Endothelial cell of umbilical vein (primary cell): Measurements from ENCODE around the gene NAV2. TPM values are rescaled to one million over a fixed set of nuclear protein-coding genes. Genes with fewer than 3 reads are reported as not detected.

Experiments
- BruUV-seq: library from RNA; stranded (reverse); fragments of 400-500 nt; replicated peaks from 2 replicates; lab custom pipeline; 2021; lab: Mats Ljungman, UMichigan
- CTCF ChIA-PET: fragments of 300-600, 350-600 bp; sonication (Branson Sonifier 250); formaldehyde crosslinking; loops from one replicate; lab custom pipeline; 2021; ENCODE audit warnings: antibody characterized with exemption, inconsistent platforms; lab: Charles Lee
- POLR2A ChIA-PET: fragments of 300-600, 350-600 bp; sonication (Branson Sonifier 250); formaldehyde crosslinking; loops from one replicate; lab custom pipeline; 2021; ENCODE audit warnings: antibody characterized with exemption, inconsistent platforms; lab: Charles Lee
- DNase-seq: peaks from one replicate; pipeline ENCODE4 v3.0.0-alpha.2; 2011; ENCODE audit warnings: low read depth, low spot score
- FAIRE-seq: peaks from 2 replicates; lab custom pipeline; 2011; peaks lifted over from hg19 to GRCh38; lab: Jason Lieb, UNC
- H2AFZ ChIP-seq: 2 replicates; pipeline ENCODE4 v1.6.0; 2012; ENCODE audit warnings: low read depth, low read length, control low read depth, inconsistent platforms
- H3K27ac ChIP-seq: 2 replicates; pipeline ENCODE4 v1.5.1; 2011; ENCODE audit warnings: low read depth, mild to moderate bottlenecking, control low read depth, low read length, moderate library complexity; ENCODE audit not compliant: insufficient read depth
- H3K27me3 ChIP-seq, 2 experiments: 2 replicates each; pipeline versions ENCODE4 v1.6.0 to v1.6.1; 2011; ENCODE audit warnings: low read length in 2 of 2, mixed read lengths in 1 of 2; ENCODE audit not compliant: control insufficient read depth in 2 of 2, insufficient read depth in 2 of 2
- H3K36me3 ChIP-seq, 2 experiments: 2 replicates in 1 of 2; 3 replicates in 1 of 2; pipeline ENCODE4 v1.5.1; 2011; ENCODE audit warnings: low read length in 2 of 2, mild to moderate bottlenecking in 1 of 2, moderate library complexity in 1 of 2; ENCODE audit not compliant: control insufficient read depth in 2 of 2, insufficient read depth in 2 of 2; ENCODE audit errors: extremely low read depth in 1 of 2
- H3K4me1 ChIP-seq: 3 replicates; pipeline ENCODE4 v1.5.1; 2011; ENCODE audit warnings: mild to moderate bottlenecking, low read length; ENCODE audit not compliant: control insufficient read depth, insufficient read depth; ENCODE audit errors: extremely low read depth
- H3K4me2 ChIP-seq: 2 replicates; pipeline ENCODE4 v1.6.1; 2011; ENCODE audit warnings: low read length, control low read depth, mixed read lengths; ENCODE audit not compliant: insufficient read depth
- H3K4me3 ChIP-seq, 3 experiments: fragments of 200-600 bp in 1 of 3; sonication (generic), shearing (Covaris generic) in 1 of 3; replicated peaks in 1 of 3; 2 replicates each; pipeline ENCODE4 v1.5.1; 2011 to 2016; ENCODE audit warnings: control low read depth in 3 of 3, low read length in 3 of 3, mild to moderate bottlenecking in 2 of 3, inconsistent platforms in 1 of 3, low read depth in 1 of 3, moderate library complexity in 1 of 3; ENCODE audit not compliant: insufficient read depth in 1 of 3
- H3K79me2 ChIP-seq: 2 replicates; pipeline ENCODE4 v1.6.0; 2012; ENCODE audit warnings: low read length, inconsistent platforms; ENCODE audit not compliant: control insufficient read depth, insufficient read depth
- H3K9ac ChIP-seq: replicated peaks from 2 replicates; pipeline ENCODE3; 2011; ENCODE audit warnings: low read length, control low read depth; ENCODE audit not compliant: insufficient read depth; ENCODE audit errors: extremely low read depth
- H3K9me1 ChIP-seq: replicated peaks from 3 replicates; pipeline ENCODE4 v1.6.0; 2011; ENCODE audit warnings: mild to moderate bottlenecking, low read length; ENCODE audit not compliant: control insufficient read depth, insufficient read depth; ENCODE audit errors: extremely low read depth
- H3K9me3 ChIP-seq: replicated peaks from 2 replicates; pipeline ENCODE4 v1.5.1; 2012; ENCODE audit warnings: low read length, inconsistent platforms; ENCODE audit not compliant: control insufficient read depth, insufficient read depth
- H4K20me1 ChIP-seq: replicated peaks from 2 replicates; pipeline ENCODE3; 2011; ENCODE audit warnings: mild to moderate bottlenecking, low read length; ENCODE audit not compliant: control insufficient read depth, insufficient read depth; ENCODE audit errors: extremely low read depth
- EZH2 ChIP-seq: IDR thresholded peaks from 2 replicates; pipeline ENCODE4 v1.6.1; 2012; ENCODE audit warnings: borderline replicate concordance, low read depth, mild to moderate bottlenecking, moderate library complexity, low read length, inconsistent platforms; ENCODE audit not compliant: severe bottlenecking
- FOS ChIP-seq: IDR thresholded peaks from 2 replicates; pipeline ENCODE4 v1.6.1; 2011; ENCODE audit warnings: mild to moderate bottlenecking, low read length, moderate library complexity, borderline replicate concordance; ENCODE audit not compliant: insufficient read depth
- GATA2 ChIP-seq: IDR thresholded peaks from 2 replicates; pipeline ENCODE4 v1.7.0; 2011; ENCODE audit warnings: low read depth, mild to moderate bottlenecking, moderate library complexity, mixed read lengths, low read length; ENCODE audit not compliant: insufficient read length, insufficient read depth
- JUN ChIP-seq: IDR thresholded peaks from 2 replicates; pipeline ENCODE4 v1.6.1; 2011; ENCODE audit warnings: borderline replicate concordance, low read depth; ENCODE audit not compliant: insufficient read length, insufficient read depth
- MAX ChIP-seq: IDR thresholded peaks from 2 replicates; pipeline ENCODE4 v1.6.1; 2011; ENCODE audit not compliant: insufficient read depth, insufficient read length
- MYC ChIP-seq: IDR thresholded peaks from one replicate; pipeline ENCODE4 v1.6.1; 2011; ENCODE audit warnings: mild to moderate bottlenecking, low read depth, low read length
- POLR2A ChIP-seq: IDR thresholded peaks from 2 replicates; pipeline ENCODE4 v1.6.1; 2012; ENCODE audit warnings: low read depth, mild to moderate bottlenecking, control low read depth, low read length
- POLR2AphosphoS5 ChIP-seq: IDR thresholded peaks from 2 replicates; pipeline ENCODE4 v1.6.1; 2012; ENCODE audit warnings: low read depth, mild to moderate bottlenecking, control low read depth, low read length, moderate library complexity; ENCODE audit not compliant: insufficient read depth
- dilution Hi-C: fragments of 300-500 bp; cut with MboI; formaldehyde crosslinking; loops from one replicate; pipeline ENCODE4 v1.15.0; 2019; ENCODE audit warnings: low sequenced_read_pairs; ENCODE audit not compliant: extremely low pct_ligation_motif_present
- intact Hi-C: fragments of 100-400 bp; cut with micrococcal nuclease; formaldehyde crosslinking; loops from one replicate; pipeline ENCODE4 v1.10.0; 2022
- polyA plus RNA-seq, 4 experiments: library from polyadenylated mRNA; depleted of rRNA in 3 of 4; stranded (reverse) in 3 of 4; unstranded in 1 of 4; fragments of >200 nt; gene quantifications; 2 replicates each; pipeline versions ENCODE4 v1.2.1 to v1.2.3, GENCODE V29; 2011 to 2012; ENCODE audit warnings: missing spikeins in 1 of 4
- total RNA-seq: library from RNA; stranded (reverse); gene quantifications from 2 replicates; pipeline ENCODE4 v1.2.3, GENCODE V29; 2021
- TF ChIP-seq, protein P1 (sequence below), 2 donors: IDR thresholded peaks; 1 replicate in 1 of 2; 2 replicates in 1 of 2; pipeline ENCODE4 v1.5.1; 2011; ENCODE audit warnings: low read length in 2 of 2, mild to moderate bottlenecking in 2 of 2, moderate library complexity in 2 of 2, control low read depth in 1 of 2, inconsistent platforms in 1 of 2, low read depth in 1 of 2; ENCODE audit not compliant: insufficient read depth in 1 of 2; ENCODE audit errors: extremely low read depth in 1 of 2

The NAV2 gene
- total and polyA plus RNA-seq, 2 donors (not counting 3 experiments of a cell fraction or from before 2014, with no cell fraction given): 10.9 to 68.0 TPM

- H3K27ac ChIP-seq: no peak overlapping the region
- BruUV-seq: no TSS peak
- no peak overlapping the region for H3K4me3 ChIP-seq
- no peak overlapping the region for H3K9ac ChIP-seq
- POLR2A ChIA-PET: no interaction called here
- no peaks in the 10 kb centered on the region for H3K9me3 ChIP-seq
- H3K79me2 ChIP-seq: peaks cover 12% of the 10 kb centered on the region
- FAIRE-seq (no peak), DNase-seq (no peak)
- no peak overlapping the region for H3K4me2 ChIP-seq
- dilution Hi-C loops: no loop called here
- no peaks in the 10 kb centered on the region for H3K9me1 ChIP-seq
- peaks cover 19% of the 10 kb centered on the region for H3K4me1 ChIP-seq
- no peak for TF ChIP-seq POLR2AphosphoS5
- TF ChIP-seq FOS: no peak
- TF ChIP-seq EZH2: no peak
- TF ChIP-seq JUN: no peak
- no peak for TF ChIP-seq POLR2A
- TF ChIP-seq GATA2: no peak
- no peak for TF ChIP-seq MAX
- TF ChIP-seq MYC: no peak
- TF ChIP-seq, protein P1, sequence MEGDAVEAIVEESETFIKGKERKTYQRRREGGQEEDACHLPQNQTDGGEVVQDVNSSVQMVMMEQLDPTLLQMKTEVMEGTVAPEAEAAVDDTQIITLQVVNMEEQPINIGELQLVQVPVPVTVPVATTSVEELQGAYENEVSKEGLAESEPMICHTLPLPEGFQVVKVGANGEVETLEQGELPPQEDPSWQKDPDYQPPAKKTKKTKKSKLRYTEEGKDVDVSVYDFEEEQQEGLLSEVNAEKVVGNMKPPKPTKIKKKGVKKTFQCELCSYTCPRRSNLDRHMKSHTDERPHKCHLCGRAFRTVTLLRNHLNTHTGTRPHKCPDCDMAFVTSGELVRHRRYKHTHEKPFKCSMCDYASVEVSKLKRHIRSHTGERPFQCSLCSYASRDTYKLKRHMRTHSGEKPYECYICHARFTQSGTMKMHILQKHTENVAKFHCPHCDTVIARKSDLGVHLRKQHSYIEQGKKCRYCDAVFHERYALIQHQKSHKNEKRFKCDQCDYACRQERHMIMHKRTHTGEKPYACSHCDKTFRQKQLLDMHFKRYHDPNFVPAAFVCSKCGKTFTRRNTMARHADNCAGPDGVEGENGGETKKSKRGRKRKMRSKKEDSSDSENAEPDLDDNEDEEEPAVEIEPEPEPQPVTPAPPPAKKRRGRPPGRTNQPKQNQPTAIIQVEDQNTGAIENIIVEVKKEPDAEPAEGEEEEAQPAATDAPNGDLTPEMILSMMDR (IDR thresholded peaks at IDR 0.05; ENCODE audit: extremely low read depth in 1 of 2, insufficient read depth in 1 of 2, low read depth in 1 of 2, low read length in 2 of 2): no peak
- no peaks in the 10 kb centered on the region for H3K36me3 ChIP-seq
- H4K20me1 ChIP-seq: no peaks in the 10 kb centered on the region
- no peaks in the 10 kb centered on the region for H3K27me3 ChIP-seq
- intact Hi-C loops: no loop called here
- H2AFZ ChIP-seq: no peak overlapping the region
- CTCF ChIA-PET: no interaction called here
Measured at GRCh38 chr11:19920982-19921381, 208.3 kb downstream of the NAV2 start.
